GM12892 (cell line): ENCODE measurements around the gene TNS4.

Experiments
- POLR2A ChIP-seq: IDR thresholded peaks from 2 replicates; pipeline ENCODE4 v1.6.1; 2011; ENCODE audit warnings: low read depth, low read length, control low read depth
- TAF1 ChIP-seq: IDR thresholded peaks from 2 replicates; pipeline ENCODE4 v1.6.1; 2011; ENCODE audit warnings: low read depth, mild to moderate bottlenecking, control low read depth, low read length, borderline replicate concordance

DNA sequence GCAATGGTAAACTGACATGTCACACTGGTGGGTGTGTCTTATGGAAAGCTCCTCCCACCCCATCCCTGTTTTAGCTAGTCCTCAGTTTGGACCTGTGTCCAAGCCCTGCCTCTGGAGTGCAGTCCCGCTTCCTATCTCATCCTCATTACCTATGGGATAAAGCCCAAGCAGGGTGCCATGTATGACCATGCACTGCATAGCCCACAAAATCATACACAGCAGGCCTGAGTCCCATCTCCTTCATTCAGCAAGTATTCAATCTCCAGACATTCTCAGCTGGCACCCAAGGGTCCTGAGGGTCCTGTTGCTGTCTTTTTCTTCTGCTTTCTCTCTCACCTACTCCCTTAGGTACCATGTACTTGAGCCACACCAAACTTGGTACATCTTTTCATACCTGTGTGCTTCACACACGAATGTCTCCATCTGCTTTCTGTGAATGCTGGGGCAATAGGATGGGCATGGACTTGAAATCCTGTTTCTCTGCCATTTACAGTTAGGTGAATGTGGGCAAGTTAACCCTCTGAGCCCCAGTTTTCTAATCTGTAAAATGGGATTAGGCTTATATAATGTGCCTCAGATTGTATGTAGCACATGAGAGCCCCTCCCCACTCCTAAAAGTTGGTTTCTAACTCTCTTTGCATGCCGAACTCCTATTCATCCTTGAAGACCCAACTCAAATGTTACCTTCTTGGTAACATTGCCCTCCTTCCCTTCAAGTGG is 28.5 kb downstream of the TNS4 start:
- TF ChIP-seq TAF1 (no peak), POLR2A (no peak)
